K562 (cell line): ENCODE results near the gene MALAT1. TPM values are rescaled to one million over a fixed set of nuclear protein-coding genes. Genes with fewer than 3 reads are reported as not detected.

Experiments
- ATAC-seq: fragments of 200-7000 bp; cut with Tn5 transposase; 3 replicates; pipeline ENCODE4 v1.9.1; 2020; ENCODE audit warnings: moderate library complexity
- BruUV-seq: library from RNA; stranded (reverse); fragments of 400-500 nt; replicated peaks from 2 replicates; lab custom pipeline; 2021; lab: Mats Ljungman, UMichigan
- CTCF ChIA-PET: fragments of 300-600 bp; formaldehyde crosslinking; extraction: SDS; loops from one replicate; lab custom pipeline; 2021; ENCODE audit warnings: low intra/inter-chr PET ratio; lab: Yijun Ruan, JAX
- POLR2A ChIA-PET: fragments of 300-600, 350-650 bp; sonication (Branson Sonifier 250); formaldehyde crosslinking; extraction: SDS; loops from one replicate; lab custom pipeline; 2021; ENCODE audit warnings: antibody characterized with exemption, inconsistent platforms; lab: Yijun Ruan, JAX
- DNase-seq, 4 experiments: peaks; one replicate each; pipeline versions ENCODE4 v3.0.0 to v3.0.0-alpha.2; 2011 to 2018; ENCODE audit warnings: low spot score in 3 of 4, mixed read lengths in 3 of 4; ENCODE audit errors: extremely low read depth in 1 of 4
- FAIRE-seq: peaks from 2 replicates; lab custom pipeline; 2011; peaks lifted over from hg19 to GRCh38; lab: Jason Lieb, UNC
- H2AFZ ChIP-seq: 2 replicates; pipeline ENCODE4 v1.6.0; 2011; ENCODE audit warnings: low read depth, low read length, control low read depth, inconsistent platforms
- H3K27ac ChIP-seq: fragments of 200-600 bp; 3 replicates; pipeline ENCODE4 v1.8.0; 2011; ENCODE audit warnings: low read depth, mild to moderate bottlenecking, control low read depth, inconsistent platforms, low read length, moderate library complexity, mixed read lengths; ENCODE audit errors: extremely low read depth
- H3K27me3 ChIP-seq, 2 experiments: fragments of 300-600 bp in 1 of 2; 2 replicates in 1 of 2; 3 replicates in 1 of 2; pipeline versions ENCODE4 v1.6.0 to v1.8.0; 2011; ENCODE audit warnings: inconsistent platforms in 2 of 2, low read length in 2 of 2, mild to moderate bottlenecking in 1 of 2, mixed read lengths in 1 of 2, moderate library complexity in 1 of 2; ENCODE audit not compliant: control insufficient read depth in 2 of 2, insufficient read depth in 2 of 2
- H3K36me3 ChIP-seq: fragments of 300-600 bp; 3 replicates; pipeline ENCODE4 v1.8.0; 2011; ENCODE audit warnings: mild to moderate bottlenecking, low read length, inconsistent platforms; ENCODE audit not compliant: control insufficient read depth, insufficient read depth
- H3K4me1 ChIP-seq, 2 experiments: fragments of 200-600 bp in 1 of 2; replicated peaks in 1 of 2; 2 replicates in 1 of 2; 3 replicates in 1 of 2; pipeline versions ENCODE4 v1.5.1 to v1.8.0; 2011; ENCODE audit warnings: inconsistent platforms in 2 of 2, low read length in 2 of 2, mild to moderate bottlenecking in 1 of 2, mixed read lengths in 1 of 2, moderate library complexity in 1 of 2; ENCODE audit not compliant: control insufficient read depth in 2 of 2, insufficient read depth in 2 of 2
- H3K4me2 ChIP-seq: 2 replicates; pipeline ENCODE4 v1.6.1; 2011; ENCODE audit warnings: low read length, control low read depth, inconsistent platforms, mixed read lengths; ENCODE audit not compliant: insufficient read depth
- H3K4me3 ChIP-seq: fragments of 200-600 bp; sonication (generic), shearing (Covaris generic); 2 replicates; pipeline ENCODE4 v1.5.1; 2016; ENCODE audit warnings: control low read depth, inconsistent platforms
- H3K79me2 ChIP-seq: fragments of 200-600 bp; 3 replicates; pipeline ENCODE4 v1.8.0; 2011; ENCODE audit warnings: low read length, inconsistent platforms; ENCODE audit not compliant: control insufficient read depth, insufficient read depth
- H3K9ac ChIP-seq, 2 experiments: 2 replicates each; pipeline versions ENCODE4 v1.6.0 to v1.6.1; 2011; ENCODE audit warnings: low read depth in 2 of 2, low read length in 2 of 2, control low read depth in 1 of 2, inconsistent platforms in 1 of 2, mild to moderate bottlenecking in 1 of 2, mixed read lengths in 1 of 2; ENCODE audit not compliant: insufficient read depth in 1 of 2
- H3K9me1 ChIP-seq: one replicate; pipeline ENCODE4 v1.6.0; 2011; ENCODE audit warnings: inconsistent platforms, mild to moderate bottlenecking, low read length, moderate library complexity; ENCODE audit not compliant: control insufficient read depth, insufficient read depth
- H3K9me3 ChIP-seq: replicated peaks from 2 replicates; pipeline ENCODE4 v1.5.1; 2011; ENCODE audit warnings: low read depth, low read length, inconsistent platforms; ENCODE audit not compliant: control insufficient read depth, insufficient read depth
- H4K20me1 ChIP-seq: replicated peaks from 2 replicates; pipeline ENCODE4 v1.6.1; 2011; ENCODE audit warnings: low read length, inconsistent platforms, mixed read lengths; ENCODE audit not compliant: control insufficient read depth, insufficient read depth
- CCNT2 ChIP-seq: IDR thresholded peaks from 2 replicates; pipeline ENCODE4 v1.6.1; 2011; ENCODE audit warnings: borderline replicate concordance, low read depth, mild to moderate bottlenecking, moderate library complexity, mixed read lengths, low read length; ENCODE audit not compliant: insufficient read length; ENCODE audit errors: extremely low read depth
- COPS2 ChIP-seq: fragments of 450-650 bp; conservative IDR thresholded peaks from 2 replicates; pipeline ENCODE4 v1.6.1; 2016; ENCODE audit warnings: mild to moderate bottlenecking, moderate library complexity
- CREB5 ChIP-seq: fragments of 250-450 bp; sonication (Bioruptor Pico); IDR thresholded peaks from 2 replicates; pipeline ENCODE4 v1.5.0; 2020; ENCODE audit warnings: mild to moderate bottlenecking
- ETV5 ChIP-seq: sonication (generic); formaldehyde crosslinking; IDR thresholded peaks from 2 replicates; pipeline ENCODE4 v1.4.0; 2020; ENCODE audit warnings: low read depth, mild to moderate bottlenecking, missing genetic modification reagents
- HMBOX1 ChIP-seq: sonication (generic); IDR thresholded peaks from 2 replicates; pipeline ENCODE4 v1.6.1; 2016
- NFRKB ChIP-seq: fragments of 450-650 bp; IDR thresholded peaks from 2 replicates; pipeline ENCODE4 v1.6.1; 2016; ENCODE audit warnings: low read depth
- SFPQ ChIP-seq: fragments of 200-400 bp; formaldehyde crosslinking; IDR thresholded peaks from 2 replicates; pipeline ENCODE4 v1.6.1; 2017; ENCODE audit warnings: mild to moderate bottlenecking, low read depth, low read length, moderate library complexity
- SIN3B ChIP-seq: fragments of 450-650 bp; IDR thresholded peaks from 2 replicates; pipeline ENCODE4 v1.6.1; 2017; ENCODE audit warnings: low read depth, mild to moderate bottlenecking, moderate library complexity
- SRSF7 ChIP-seq: fragments of 200-400 bp; formaldehyde crosslinking; optimal IDR thresholded peaks from 2 replicates; pipeline ENCODE3; 2017; ENCODE audit warnings: mild to moderate bottlenecking, low read depth, low read length
- TEAD2 ChIP-seq: fragments of 450-650 bp; IDR thresholded peaks from 2 replicates; pipeline ENCODE4 v1.6.1; 2016; ENCODE audit warnings: missing genetic modification characterization, control low read depth, missing compliant biosample characterization
- ZKSCAN3 ChIP-seq: fragments of 250-450 bp; sonication (Bioruptor Pico); IDR thresholded peaks from 2 replicates; pipeline ENCODE4 v1.4.0; 2020
- ZNF445 ChIP-seq: fragments of 250-450 bp; sonication (Bioruptor Pico); IDR thresholded peaks from 2 replicates; pipeline ENCODE4 v1.4.0; 2020; ENCODE audit warnings: low read depth, mild to moderate bottlenecking, moderate library complexity
- WGBS: fragments of 100-300 bp; shearing (Covaris generic); methylation state at CpG from one replicate; pipeline ENCODE4 v1.1.6; 2016; ENCODE audit warnings: low coverage, mixed read lengths; ENCODE audit not compliant: insufficient coverage; ENCODE audit errors: missing lambda C conversion rate; 5-methylcytosine and 5-hydroxymethylcytosine counted together
- in situ Hi-C: fragments of 300-500 bp; cut with MboI; formaldehyde crosslinking; loops from 4 replicates; pipeline ENCODE4 v1.15.0; 2018; ENCODE audit warnings: inconsistent platforms, mixed read lengths
- intact Hi-C: fragments of 100-400 bp; cut with micrococcal nuclease; formaldehyde crosslinking; loops from 2 replicates; pipeline ENCODE4 v1.14.2; 2022
- polyA plus RNA-seq, 8 experiments: library from polyadenylated mRNA; depleted of rRNA in 4 of 8; stranded (reverse) in 5 of 8; unstranded in 3 of 8; fragments of >200 nt; fragmentation: Nextera tagmentation in 2 of 8; fragmentation: Illumina TruSeq in 1 of 8; extraction: Ambion mirVana in 2 of 8; extraction: Trizol in 1 of 8; gene quantifications; 2 replicates each; pipeline versions ENCODE4 v1.2.1 to v1.2.3, GENCODE V29; 2011 to 2014; ENCODE audit warnings: inconsistent platforms in 1 of 8, missing spikeins in 1 of 8
- total RNA-seq, 7 experiments: library from RNA; depleted of rRNA in 6 of 7; stranded (reverse); fragments of >200 nt in 6 of 7; fragmentation: Illumina TruSeq in 2 of 7; extraction: Trizol in 2 of 7; gene quantifications; 2 replicates each; pipeline versions ENCODE4 v1.2.1 to v1.2.3, GENCODE V29; 2011 to 2021; ENCODE audit warnings: low replicate concordance in 1 of 7
- TF ChIP-seq, protein P1 (sequence below): sonication (generic); formaldehyde crosslinking; IDR thresholded peaks from 2 replicates; pipeline ENCODE4 v1.8.0; 2022; ENCODE audit warnings: mild to moderate bottlenecking, missing genetic modification reagents
- TF ChIP-seq, protein P2 (sequence below): IDR thresholded peaks from 2 replicates; pipeline ENCODE4 v1.6.1; 2016; ENCODE audit warnings: missing genetic modification characterization, missing compliant biosample characterization

Gene MALAT1
- total and polyA plus RNA-seq, 9 of the 15 experiments (the other 6 are each of a cell fraction or from before 2014, with no cell fraction given) = 363 to 8,715 (median 2,351) TPM

DNA sequence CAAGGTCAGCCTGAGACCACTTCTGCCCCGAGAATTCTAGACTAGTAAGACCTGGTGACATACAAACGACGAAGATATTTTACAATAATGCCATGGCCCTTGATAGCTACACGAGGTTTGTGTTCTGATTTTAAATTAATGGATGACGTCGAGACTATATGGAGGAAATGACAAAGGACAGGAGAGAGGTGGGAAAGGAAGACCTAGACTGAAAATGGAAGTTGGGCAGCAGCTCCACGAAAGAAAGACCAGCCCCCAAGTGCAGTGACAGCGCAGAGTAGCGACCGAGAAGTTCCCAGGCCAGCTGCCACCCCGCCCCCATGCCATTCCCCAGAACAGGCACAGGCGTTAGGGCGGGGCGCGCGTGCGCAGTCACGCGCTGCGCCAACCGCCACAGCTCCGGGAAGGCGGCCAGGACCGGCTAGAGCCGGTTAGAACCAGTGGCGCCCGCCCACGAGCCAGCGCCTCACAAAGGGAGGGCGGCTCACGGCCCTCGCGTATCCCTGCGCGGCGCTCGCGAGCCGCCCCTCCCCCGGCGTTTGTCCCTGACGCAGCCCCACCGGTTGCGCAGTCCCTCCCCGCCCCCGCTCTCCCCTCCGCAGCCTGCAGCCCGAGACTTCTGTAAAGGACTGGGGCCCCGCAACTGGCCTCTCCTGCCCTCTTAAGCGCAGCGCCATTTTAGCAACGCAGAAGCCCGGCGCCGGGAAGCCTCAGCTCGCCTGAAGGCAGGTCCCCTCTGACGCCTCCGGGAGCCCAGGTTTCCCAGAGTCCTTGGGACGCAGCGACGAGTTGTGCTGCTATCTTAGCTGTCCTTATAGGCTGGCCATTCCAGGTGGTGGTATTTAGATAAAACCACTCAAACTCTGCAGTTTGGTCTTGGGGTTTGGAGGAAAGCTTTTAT lies 1.5 kb upstream of the MALAT1 start:
- in situ Hi-C loops = no loop called here
- FAIRE-seq = peak; percentile 82
- TF ChIP-seq HMBOX1 = peak; percentile 24; the same call in 1 of the 2 replicates
- TF ChIP-seq ZNF445 = no peak
- no peak for TF ChIP-seq ZKSCAN3 (CRISPR knock-in tag)
- no peak for TF ChIP-seq CREB5
- TF ChIP-seq COPS2 = no peak
- TF ChIP-seq ETV5 (CRISPR knock-in tag) = peak; percentile 92
- peak; percentile 65 for TF ChIP-seq NFRKB
- no peak for TF ChIP-seq SFPQ
- TF ChIP-seq SRSF7 = no peak
- TF ChIP-seq SIN3B = no peak
- no peak for TF ChIP-seq TEAD2
- TF ChIP-seq, protein P1, sequence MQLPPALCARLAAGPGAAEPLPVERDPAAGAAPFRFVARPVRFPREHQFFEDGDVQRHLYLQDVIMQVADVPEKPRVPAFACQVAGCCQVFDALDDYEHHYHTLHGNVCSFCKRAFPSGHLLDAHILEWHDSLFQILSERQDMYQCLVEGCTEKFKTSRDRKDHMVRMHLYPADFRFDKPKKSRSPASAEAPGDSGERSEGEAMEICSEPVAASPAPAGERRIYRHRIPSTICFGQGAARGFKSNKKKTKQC = no peak; the same call in 1 of the 2 replicates
- TF ChIP-seq, protein P2, sequence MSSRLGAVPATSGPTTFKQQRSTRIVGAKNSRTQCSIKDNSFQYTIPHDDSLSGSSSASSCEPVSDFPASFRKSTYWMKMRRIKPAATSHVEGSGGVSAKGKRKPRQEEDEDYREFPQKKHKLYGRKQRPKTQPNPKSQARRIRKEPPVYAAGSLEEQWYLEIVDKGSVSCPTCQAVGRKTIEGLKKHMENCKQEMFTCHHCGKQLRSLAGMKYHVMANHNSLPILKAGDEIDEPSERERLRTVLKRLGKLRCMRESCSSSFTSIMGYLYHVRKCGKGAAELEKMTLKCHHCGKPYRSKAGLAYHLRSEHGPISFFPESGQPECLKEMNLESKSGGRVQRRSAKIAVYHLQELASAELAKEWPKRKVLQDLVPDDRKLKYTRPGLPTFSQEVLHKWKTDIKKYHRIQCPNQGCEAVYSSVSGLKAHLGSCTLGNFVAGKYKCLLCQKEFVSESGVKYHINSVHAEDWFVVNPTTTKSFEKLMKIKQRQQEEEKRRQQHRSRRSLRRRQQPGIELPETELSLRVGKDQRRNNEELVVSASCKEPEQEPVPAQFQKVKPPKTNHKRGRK (tag) = no peak
- peak; percentile 100 for TF ChIP-seq CCNT2

More for the DNA sequence above, 1.5 kb upstream of the MALAT1 start:
- Histone ChIP-seq H3K4me3 (peak overlapping the region; percentile 84), H3K27me3 (no peaks in the 10 kb centered on the region), H3K9me3 (no peaks in the 10 kb centered on the region), H3K79me2 (peaks cover 95% of the 10 kb centered on the region), H3K4me2 (peak overlapping the region; percentile 93), H3K9ac (peak overlapping the region; percentile 93 to 100), H3K36me3 (peaks cover 34% of the 10 kb centered on the region), H2AFZ (no peak overlapping the region), H3K9me1 (no peaks in the 10 kb centered on the region), H4K20me1 (peaks cover 33% of the 10 kb centered on the region), H3K4me1 (peaks cover 36 to 38% of the 10 kb centered on the region in 2 experiments), H3K27ac (peak overlapping the region; percentile 99)
- WGBS = under 1% methylated on average over 37 of the region's 61 CpGs
- ChIA-PET POLR2A (interaction anchor here (0.6 to 27.6 kb wide), 33 partner anchors 9 to 1555 kb away, joined by 3 to 2118 read pairs (median 8); partner anchors contain the start of genes CDC42EP2, DPF2, FAM89B and FRMD8), CTCF (no interaction called here)
- DNase-seq (peak; percentile 86 to 100 (median 90)), ATAC-seq (peak; percentile 76)
- BruUV-seq = no TSS peak
- intact Hi-C loops = loop anchor here (1.0 kb wide), 3 partner anchors 20 to 75 kb away; partner anchors contain the start of gene NEAT1
